Activated naive CD4-positive, alpha-beta T cell treated with anti-CD3 and anti-CD28 coated beads for 36 hours (primary cell): ENCODE results near the gene SYT7. TPM values are rescaled to one million over a fixed set of nuclear protein-coding genes. Genes with fewer than 3 reads are reported as not detected.

ENCODE experiments used
- CTCF ChIA-PET: fragments of 350-600 bp; sonication (Branson Sonifier 250); formaldehyde crosslinking; loops from one replicate; lab custom pipeline; 2021; ENCODE audit warnings: antibody characterized with exemption; lab: Charles Lee
- DNase-seq: peaks from one replicate; pipeline ENCODE4 v3.0.0-alpha.2; 2020
- H3K27ac Mint-ChIP-seq: one replicate; pipeline ENCODE4 v1.8.0; 2021; ENCODE audit warnings: mild to moderate bottlenecking, mixed read lengths
- H3K27me3 Mint-ChIP-seq: one replicate; pipeline ENCODE4 v1.8.0; 2021; ENCODE audit warnings: low read depth, mixed read lengths
- H3K36me3 Mint-ChIP-seq: one replicate; pipeline ENCODE4 v1.8.0; 2021; ENCODE audit warnings: low read depth, mixed read lengths
- H3K4me1 Mint-ChIP-seq: one replicate; pipeline ENCODE4 v1.8.0; 2021; ENCODE audit warnings: low read depth, mixed read lengths
- H3K4me3 Mint-ChIP-seq: one replicate; pipeline ENCODE4 v1.8.0; 2021; ENCODE audit warnings: mild to moderate bottlenecking, moderate library complexity, mixed read lengths
- H3K9me3 Mint-ChIP-seq: one replicate; pipeline ENCODE4 v1.8.0; 2021; ENCODE audit warnings: mixed read lengths
- intact Hi-C: fragments of 100-400 bp; cut with micrococcal nuclease; formaldehyde crosslinking; loops from one replicate; pipeline ENCODE4 v1.15.1; 2023
- total RNA-seq, 2 experiments: library from RNA; stranded (reverse); gene quantifications; one replicate each; pipeline ENCODE4 v1.2.3, GENCODE V29; 2021

The SYT7 gene, protein sequence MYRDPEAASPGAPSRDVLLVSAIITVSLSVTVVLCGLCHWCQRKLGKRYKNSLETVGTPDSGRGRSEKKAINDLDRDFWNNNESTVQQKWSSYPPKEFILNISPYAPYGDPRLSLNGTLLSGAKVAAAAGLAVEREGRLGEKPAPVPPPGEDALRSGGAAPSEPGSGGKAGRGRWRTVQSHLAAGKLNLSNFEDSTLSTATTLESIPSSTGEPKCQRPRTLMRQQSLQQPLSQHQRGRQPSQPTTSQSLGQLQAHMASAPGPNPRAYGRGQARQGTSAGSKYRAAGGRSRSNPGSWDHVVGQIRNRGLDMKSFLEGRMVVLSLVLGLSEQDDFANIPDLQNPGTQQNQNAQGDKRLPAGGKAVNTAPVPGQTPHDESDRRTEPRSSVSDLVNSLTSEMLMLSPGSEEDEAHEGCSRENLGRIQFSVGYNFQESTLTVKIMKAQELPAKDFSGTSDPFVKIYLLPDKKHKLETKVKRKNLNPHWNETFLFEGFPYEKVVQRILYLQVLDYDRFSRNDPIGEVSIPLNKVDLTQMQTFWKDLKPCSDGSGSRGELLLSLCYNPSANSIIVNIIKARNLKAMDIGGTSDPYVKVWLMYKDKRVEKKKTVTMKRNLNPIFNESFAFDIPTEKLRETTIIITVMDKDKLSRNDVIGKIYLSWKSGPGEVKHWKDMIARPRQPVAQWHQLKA
- total RNA-seq: not detected

DNA sequence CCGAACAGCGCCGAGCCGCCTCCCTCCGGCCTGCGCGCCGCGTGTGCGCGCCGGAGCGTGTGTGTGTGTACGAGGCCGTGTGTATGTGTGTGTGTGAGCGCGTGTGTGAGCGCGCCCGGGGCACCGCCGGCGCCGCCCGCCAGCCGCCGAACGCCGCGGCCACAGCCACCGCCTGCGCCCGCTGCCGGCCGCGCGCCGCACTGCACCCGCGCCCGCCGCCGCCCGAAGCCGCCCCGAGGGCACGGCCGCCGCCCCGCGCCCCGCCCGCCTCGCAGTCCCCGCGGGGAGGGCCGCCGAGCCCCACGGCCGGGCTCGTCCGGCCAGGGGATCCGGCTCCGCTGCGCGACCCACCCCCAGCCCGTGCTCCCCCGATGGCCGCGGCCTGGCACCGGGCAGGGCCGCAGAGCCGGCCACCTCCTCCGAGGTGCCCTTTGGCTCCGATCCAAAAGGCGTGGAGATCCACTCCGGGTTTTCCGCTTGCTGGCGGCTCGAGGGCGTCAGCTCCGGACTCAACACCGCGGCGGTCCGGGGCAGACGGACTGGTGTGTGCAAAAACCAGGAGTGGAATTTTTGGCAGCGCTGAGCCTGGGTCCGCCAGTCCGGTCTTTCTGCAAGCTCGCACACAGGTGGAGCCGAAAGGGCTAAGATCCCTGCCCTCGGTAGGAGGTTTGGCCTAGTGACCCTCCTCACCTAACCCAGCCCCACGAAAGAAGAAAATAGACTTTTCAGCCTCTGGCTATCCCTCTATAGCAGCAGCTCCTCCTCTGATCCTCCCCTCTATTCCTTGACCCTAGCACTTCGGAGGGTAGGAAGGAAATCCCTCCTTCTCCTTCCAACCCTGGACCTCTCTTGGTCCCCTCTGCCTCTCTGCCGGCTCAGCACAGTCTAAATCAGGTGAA is at the start of gene SYT7:
TSS of gene SYT7 (minus strand) at position 47 of the 899 bp plus-strand sequence. CDS start 256 bp downstream, outside the sequence.
- CTCF ChIA-PET: interaction anchor here (0.6 kb wide), 1 partner anchor 85 kb away, joined by 6 read pairs; no protein-coding TSS in a partner anchor
- Mint-ChIP-seq H3K4me3 (peak within 1 kb of the TSS; percentile 67), H3K27ac (no peak within 1 kb of the TSS), H3K27me3 (peaks cover 37% of the 10 kb centered on the region), H3K36me3 (no peaks in the 10 kb centered on the region), H3K4me1 (peaks cover 9% of the 10 kb centered on the region), H3K9me3 (no peaks in the 10 kb centered on the region)
- intact Hi-C loops: loop anchor here (1.0 kb wide), 2 partner anchors 14 to 72 kb away; no protein-coding TSS in a partner anchor
- peak; percentile 95 for DNase-seq

DNA sequence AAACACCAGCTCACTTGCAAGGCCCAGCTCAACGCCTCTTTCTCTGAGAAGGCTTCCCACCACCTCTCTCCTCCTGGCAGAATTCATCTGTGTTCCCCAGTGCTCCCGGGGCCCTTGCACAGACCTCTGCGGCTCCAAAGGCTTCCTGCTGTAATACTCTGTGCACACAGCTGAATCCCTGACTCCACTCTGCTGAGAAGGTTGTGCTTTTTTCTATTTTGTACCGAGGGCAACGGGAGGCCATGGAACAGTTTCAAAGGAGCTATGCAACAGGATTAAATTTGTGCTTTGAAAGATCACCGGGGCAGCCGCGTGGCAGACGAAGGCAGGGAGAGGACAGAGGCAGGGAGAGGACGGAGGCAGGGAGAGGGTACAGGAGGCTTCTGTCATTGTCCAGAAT is 49.2 kb upstream of the SYT7 start:
- intact Hi-C loops: no loop called here
- Mint-ChIP-seq H3K9me3 (no peaks in the 10 kb centered on the region), H3K36me3 (no peaks in the 10 kb centered on the region), H3K27me3 (no peaks in the 10 kb centered on the region), H3K4me1 (no peaks in the 10 kb centered on the region), H3K27ac (no peak overlapping the region), H3K4me3 (no peak overlapping the region)
- CTCF ChIA-PET: interaction anchor here (1.0 to 1.8 kb wide), 4 partner anchors 9 to 153 kb away, joined by 3 to 10 read pairs (median 5); no protein-coding TSS in a partner anchor
- no peak for DNase-seq

DNA sequence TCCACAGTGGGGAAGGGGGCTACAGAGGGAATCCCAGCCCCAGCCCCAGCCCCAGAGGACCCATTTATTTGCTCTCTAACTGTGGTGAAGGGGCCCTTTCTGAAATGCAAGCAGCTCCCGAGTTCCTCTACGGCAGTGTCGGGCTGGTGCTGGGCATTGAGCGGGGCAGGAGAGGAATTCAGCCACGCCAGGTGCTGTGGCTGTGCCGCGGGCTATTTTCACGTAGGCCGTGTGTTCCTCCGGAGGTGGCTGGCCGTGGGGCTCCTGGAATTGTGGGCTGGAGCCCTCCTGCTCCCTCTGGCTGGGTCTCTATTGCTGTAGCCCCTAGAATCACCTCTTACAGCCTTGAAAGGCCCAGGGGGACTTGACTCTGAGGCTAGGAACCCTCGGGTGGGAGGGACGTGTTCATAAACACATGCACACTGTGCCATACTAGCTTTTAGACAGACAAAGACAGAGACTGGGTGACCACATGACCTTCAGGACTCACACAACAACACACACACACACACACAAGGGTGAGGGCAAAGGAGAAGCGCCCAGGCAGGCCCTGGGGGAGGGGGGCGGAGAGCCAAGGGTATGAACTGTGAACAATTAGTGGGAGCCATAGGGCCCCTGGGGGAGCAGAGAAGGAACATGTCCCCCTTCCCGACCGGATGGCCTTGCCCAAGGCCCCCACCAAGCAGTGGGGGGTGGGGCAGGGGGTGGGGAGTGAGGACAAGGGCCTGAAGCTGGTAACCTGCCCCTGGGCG is 48.4 kb upstream of the SYT7 start:
- DNase-seq: no peak
- CTCF ChIA-PET: interaction anchor here (1.0 to 2.0 kb wide), 3 partner anchors 9 to 153 kb away, joined by 3 to 8 read pairs (median 7); no protein-coding TSS in a partner anchor
- H3K9me3 Mint-ChIP-seq: no peaks in the 10 kb centered on the region
- no peak overlapping the region for H3K27ac Mint-ChIP-seq
- H3K4me1 Mint-ChIP-seq: no peaks in the 10 kb centered on the region
- no peaks in the 10 kb centered on the region for H3K36me3 Mint-ChIP-seq
- no peak overlapping the region for H3K4me3 Mint-ChIP-seq
- intact Hi-C loops: loop anchor here (5.0 kb wide), 1 partner anchor 42 kb away; no protein-coding TSS in a partner anchor
- no peaks in the 10 kb centered on the region for H3K27me3 Mint-ChIP-seq

DNA sequence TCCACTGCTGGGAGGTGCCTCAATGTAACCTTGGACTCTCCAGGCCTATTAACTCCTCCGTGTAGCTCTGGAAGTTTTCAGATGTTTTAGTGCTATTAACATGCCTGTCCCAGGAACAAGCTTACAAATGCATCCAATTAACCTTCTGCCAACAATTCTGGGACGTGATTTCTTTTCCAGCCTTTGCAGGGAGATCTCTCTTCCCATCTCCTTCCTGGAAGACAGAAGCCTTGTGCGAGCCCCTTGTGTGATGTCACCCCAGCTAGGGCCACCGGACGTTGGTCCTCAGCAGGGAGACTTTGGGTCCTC is 47.7 kb upstream of the SYT7 start:
- no peaks in the 10 kb centered on the region for H3K9me3 Mint-ChIP-seq
- H3K4me1 Mint-ChIP-seq: no peaks in the 10 kb centered on the region
- H3K36me3 Mint-ChIP-seq: no peaks in the 10 kb centered on the region
- no peak for DNase-seq
- no peak overlapping the region for H3K27ac Mint-ChIP-seq
- CTCF ChIA-PET: interaction anchor here (0.6 to 2.0 kb wide), 4 partner anchors 10 to 1543 kb away, joined by 3 to 8 read pairs (median 5); no protein-coding TSS in a partner anchor
- intact Hi-C loops: loop anchor here (1.0 to 5.0 kb wide), 3 partner anchors 41 to 182 kb away; no protein-coding TSS in a partner anchor
- no peak overlapping the region for H3K4me3 Mint-ChIP-seq
- no peaks in the 10 kb centered on the region for H3K27me3 Mint-ChIP-seq

DNA sequence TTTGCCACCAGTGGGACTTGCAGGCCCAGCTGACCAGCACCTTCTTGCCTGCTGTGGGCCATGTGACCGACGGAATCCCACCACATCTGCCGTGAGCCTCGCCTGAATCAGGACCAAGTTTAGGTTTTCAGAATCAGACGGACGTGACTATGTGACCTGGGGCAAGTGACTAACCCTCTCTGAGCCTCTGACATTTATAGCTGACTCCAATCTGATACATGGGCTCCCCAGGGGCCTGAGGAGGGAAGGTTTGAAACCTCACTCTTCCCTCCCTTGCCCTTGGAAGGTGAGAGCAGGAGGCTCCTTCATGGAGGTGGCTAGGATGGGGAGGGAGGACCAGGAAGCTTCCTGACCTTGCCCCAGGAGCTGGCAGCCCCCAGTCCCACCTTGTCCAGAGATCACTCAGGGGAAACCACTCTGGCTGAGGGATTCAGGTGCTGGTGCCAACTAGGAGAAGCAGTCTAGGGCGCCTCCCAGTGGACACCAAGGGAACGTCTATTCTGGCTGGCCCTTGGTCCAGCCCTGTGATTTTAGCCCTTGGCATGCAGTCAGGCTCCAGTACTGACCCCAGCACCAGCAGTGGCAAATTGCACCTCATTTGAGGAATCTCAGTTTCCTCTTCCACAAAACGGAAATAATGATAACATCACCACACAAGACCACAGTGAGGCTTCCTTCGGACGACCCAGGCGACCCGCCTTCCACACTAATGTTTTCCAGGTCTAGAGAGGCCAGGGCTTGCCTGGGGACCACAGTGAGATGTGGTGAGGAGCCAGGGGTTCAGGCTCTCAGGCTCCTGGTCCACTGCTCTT is 47.2 kb upstream of the SYT7 start:
- Mint-ChIP-seq H3K36me3 (no peaks in the 10 kb centered on the region), H3K27ac (no peak overlapping the region), H3K9me3 (no peaks in the 10 kb centered on the region), H3K4me1 (no peaks in the 10 kb centered on the region), H3K27me3 (no peaks in the 10 kb centered on the region), H3K4me3 (no peak overlapping the region)
- intact Hi-C loops: loop anchor here (1.0 to 5.0 kb wide), 3 partner anchors 41 to 182 kb away; no protein-coding TSS in a partner anchor
- CTCF ChIA-PET: interaction anchor here (0.6 to 2.0 kb wide), 6 partner anchors 10 to 1543 kb away, joined by 3 to 8 read pairs (median 4); no protein-coding TSS in a partner anchor
- peak; percentile 68 for DNase-seq

DNA sequence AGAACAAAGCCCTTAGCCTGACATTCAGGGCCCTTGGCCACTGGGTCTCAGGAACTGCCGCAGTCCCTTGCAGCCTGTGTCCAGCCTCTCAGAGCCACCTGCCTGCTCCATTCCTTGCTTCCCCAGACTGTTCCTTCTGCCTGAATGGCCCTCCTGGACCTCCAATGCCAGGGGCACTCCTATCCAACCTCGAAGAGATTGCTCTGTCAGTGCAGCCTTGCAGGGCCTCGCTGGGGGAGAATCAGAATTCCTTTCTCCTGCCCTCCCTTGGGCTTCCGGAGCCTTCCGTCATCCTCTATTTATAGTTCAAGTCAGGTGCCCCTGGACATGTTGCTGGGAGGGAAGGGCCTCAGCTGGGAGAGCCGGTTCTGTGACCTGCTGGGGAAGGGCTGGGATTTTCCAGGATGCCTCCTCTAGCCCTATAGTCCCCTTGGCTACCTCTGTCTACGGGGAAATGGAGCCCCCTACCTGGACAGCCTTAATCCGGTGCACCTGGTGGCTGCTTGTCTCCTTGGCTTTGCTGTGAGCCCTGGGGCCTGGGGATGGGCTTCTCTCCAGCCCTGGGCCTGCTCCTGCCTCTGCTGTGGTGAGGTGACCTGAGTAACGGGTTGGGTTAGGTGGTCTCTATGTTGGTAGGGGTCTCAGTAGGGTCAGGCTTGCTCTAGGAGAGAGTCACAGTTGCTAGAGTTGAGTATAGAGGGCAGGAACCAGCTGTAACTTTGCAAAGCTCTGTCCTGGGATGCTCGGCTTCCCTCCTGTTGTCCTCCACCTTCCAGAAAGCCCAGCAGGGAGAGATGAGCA is 45.9 kb upstream of the SYT7 start:
- no peak overlapping the region for H3K4me3 Mint-ChIP-seq
- intact Hi-C loops: loop anchor here (5.0 kb wide), 1 partner anchor 39 kb away; no protein-coding TSS in a partner anchor
- no peak for DNase-seq
- H3K4me1 Mint-ChIP-seq: no peaks in the 10 kb centered on the region
- CTCF ChIA-PET: interaction anchor here (0.6 to 0.7 kb wide), 3 partner anchors 28 to 68 kb away, joined by 3 to 6 read pairs (median 4); no protein-coding TSS in a partner anchor
- no peak overlapping the region for H3K27ac Mint-ChIP-seq
- H3K9me3 Mint-ChIP-seq: no peaks in the 10 kb centered on the region
- peaks cover 2% of the 10 kb centered on the region for H3K27me3 Mint-ChIP-seq
- no peaks in the 10 kb centered on the region for H3K36me3 Mint-ChIP-seq

DNA sequence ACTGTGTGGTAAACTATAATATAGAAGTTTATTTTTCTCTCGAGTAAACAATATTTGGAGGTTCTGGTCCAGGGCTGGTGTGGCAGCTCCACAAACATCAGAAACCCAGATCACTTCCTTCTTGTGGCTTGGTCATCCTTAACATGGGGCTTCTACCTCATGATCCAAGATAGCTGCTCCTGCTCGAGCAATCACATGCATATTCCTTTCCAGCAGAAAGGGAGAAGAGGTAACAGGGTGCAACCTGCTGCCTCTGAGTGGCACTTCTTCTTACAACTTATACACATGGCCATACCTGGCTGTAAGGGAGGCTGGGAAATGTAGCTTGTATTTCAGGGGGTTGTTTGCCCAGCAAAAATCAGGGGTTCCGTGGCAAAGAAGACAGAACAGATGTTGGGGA is 44.6 kb upstream of the SYT7 start:
- Mint-ChIP-seq H3K4me3 (no peak overlapping the region), H3K9me3 (no peaks in the 10 kb centered on the region), H3K27ac (no peak overlapping the region), H3K36me3 (no peaks in the 10 kb centered on the region), H3K27me3 (peaks cover 7% of the 10 kb centered on the region), H3K4me1 (no peaks in the 10 kb centered on the region)
- CTCF ChIA-PET: interaction anchor here (0.7 kb wide), 1 partner anchor 14 kb away, joined by 3 read pairs; no protein-coding TSS in a partner anchor
- intact Hi-C loops: loop anchor here (5.0 kb wide), 1 partner anchor 38 kb away; no protein-coding TSS in a partner anchor
- DNase-seq: no peak

DNA sequence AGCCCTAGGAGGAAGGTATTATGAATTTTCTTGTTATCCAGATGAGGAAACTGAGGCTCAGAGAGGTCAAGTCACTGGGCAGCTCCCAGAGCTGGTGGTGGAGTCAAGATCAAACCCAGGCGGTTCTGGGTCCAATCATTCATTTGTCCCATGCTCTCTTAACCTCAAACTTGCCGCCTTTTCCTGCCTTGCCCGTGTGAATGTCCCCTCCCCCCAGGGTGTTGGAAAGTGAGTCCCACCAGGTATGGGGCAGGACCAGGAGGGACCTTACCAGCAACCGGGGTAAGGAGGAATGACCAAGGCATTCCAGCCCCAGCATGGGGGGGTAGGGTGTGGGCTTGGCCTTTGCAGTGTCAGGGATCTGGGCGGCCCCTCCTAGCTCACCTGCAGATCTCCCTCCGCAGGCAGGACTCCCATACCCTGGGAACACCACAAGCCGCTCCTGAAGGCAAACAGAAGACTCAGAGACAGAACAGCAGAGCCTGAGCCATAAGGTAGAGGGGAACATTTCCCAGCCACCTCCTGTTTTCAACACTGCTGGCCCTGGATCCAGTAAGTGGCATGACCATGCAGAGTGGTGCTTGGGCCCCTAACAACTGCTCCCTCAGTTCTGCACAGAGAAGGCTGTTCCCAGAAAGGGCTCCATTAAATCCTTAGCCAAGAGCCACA is 41.2 kb upstream of the SYT7 start:
- intact Hi-C loops: no loop called here
- Mint-ChIP-seq H3K27ac (no peak overlapping the region), H3K36me3 (no peaks in the 10 kb centered on the region), H3K9me3 (no peaks in the 10 kb centered on the region), H3K4me3 (no peak overlapping the region), H3K27me3 (peaks cover 17% of the 10 kb centered on the region), H3K4me1 (no peaks in the 10 kb centered on the region)
- CTCF ChIA-PET: interaction anchor here (2.3 kb wide), 1 partner anchor 17 kb away, joined by 7 read pairs; no protein-coding TSS in a partner anchor
- DNase-seq: no peak

DNA sequence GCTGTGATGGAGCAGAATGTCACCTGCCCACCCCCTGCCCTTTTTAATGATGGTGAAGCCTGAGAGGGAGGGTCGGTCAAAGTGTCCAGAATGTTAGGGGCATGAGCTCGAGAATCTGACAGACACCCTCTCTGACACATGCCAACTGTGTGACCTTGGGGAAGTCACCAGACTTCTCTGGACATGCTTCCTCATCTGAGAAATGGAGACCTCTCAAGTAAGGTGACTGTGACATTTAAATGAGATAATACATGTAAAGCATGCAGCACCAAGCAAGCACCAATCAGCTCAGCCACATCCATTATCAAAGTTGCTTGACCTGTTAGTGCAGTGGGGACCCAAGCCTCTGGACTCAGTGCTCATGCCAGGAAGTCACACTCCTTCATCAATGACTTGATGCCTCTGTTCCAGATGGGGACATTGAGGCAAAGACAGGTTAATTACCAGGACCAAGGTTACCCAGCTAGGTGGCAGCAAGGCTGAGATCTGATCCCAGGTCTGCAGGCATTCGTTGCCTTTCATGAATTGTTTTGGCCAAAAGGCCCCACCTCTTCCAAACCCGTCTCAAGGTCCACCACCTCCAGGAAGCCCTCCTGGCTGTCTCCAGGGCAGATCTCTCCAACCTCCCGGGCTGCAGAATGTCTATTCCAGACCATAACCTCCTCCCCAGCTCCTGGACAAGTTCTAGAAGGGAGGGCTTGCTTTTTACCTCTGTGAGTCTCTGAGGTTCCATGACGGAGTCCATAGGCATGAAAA is 38.8 kb upstream of the SYT7 start:
- H3K4me1 Mint-ChIP-seq: peaks cover 2% of the 10 kb centered on the region
- H3K4me3 Mint-ChIP-seq: no peak overlapping the region

More for the DNA sequence above, 38.8 kb upstream of the SYT7 start:
- no peak overlapping the region for H3K27ac Mint-ChIP-seq
- H3K27me3 Mint-ChIP-seq: peaks cover 17% of the 10 kb centered on the region
- DNase-seq: no peak
- no peaks in the 10 kb centered on the region for H3K9me3 Mint-ChIP-seq
- intact Hi-C loops: no loop called here
- CTCF ChIA-PET: interaction anchor here (1.2 to 1.3 kb wide), 2 partner anchors 17 to 49 kb away, joined by 3 to 6 read pairs; no protein-coding TSS in a partner anchor
- H3K36me3 Mint-ChIP-seq: no peaks in the 10 kb centered on the region
